Uterus (tissue), 4 donors: ENCODE results near the gene C6orf62. TPM values are rescaled to one million over a fixed set of nuclear protein-coding genes. Genes with fewer than 3 reads are reported as not detected.

Experiments used
- DNase-seq, 2 donors: peaks; one replicate each; pipeline ENCODE4 v3.0.0-alpha.2; 2019 to 2020
- H3K27ac ChIP-seq, 2 donors: fragments of 200-600 bp; sonication (generic); 1 replicate in 1 of 2; 2 replicates in 1 of 2; pipeline ENCODE4 v1.5.1; 2016 to 2018
- H3K27me3 ChIP-seq, 2 donors: fragments of 200-600 bp; sonication (generic); one replicate each; pipeline ENCODE4 v1.5.1; 2018 to 2019; ENCODE audit warnings: control low read depth in 1 of 2
- H3K36me3 ChIP-seq, 2 donors: fragments of 200-600 bp; sonication (generic); one replicate each; pipeline ENCODE4 v1.5.1; 2019; ENCODE audit warnings: control low read depth in 1 of 2
- H3K4me1 ChIP-seq, 2 donors: fragments of 200-600 bp; sonication (generic); one replicate each; pipeline ENCODE4 v1.5.1; 2018 to 2019; ENCODE audit warnings: control low read depth in 1 of 2
- H3K4me3 ChIP-seq, 2 donors: fragments of 200-600 bp; sonication (generic); 1 replicate in 1 of 2; 2 replicates in 1 of 2; pipeline ENCODE4 v1.5.1; 2018 to 2019; ENCODE audit warnings: mild to moderate bottlenecking in 1 of 2
- H3K9me3 ChIP-seq, 2 donors: fragments of 200-600 bp; sonication (generic); one replicate each; pipeline ENCODE4 v1.5.1; 2019; ENCODE audit warnings: control low read depth in 1 of 2
- CTCF ChIP-seq, 4 experiments: fragments of 200-600 bp in 2 of 4; fragments of 450-650 bp in 2 of 4; sonication (generic) in 2 of 4; IDR thresholded peaks; one replicate each; pipeline ENCODE4 v1.5.1; 2016 to 2019; ENCODE audit warnings: antibody characterized with exemption in 4 of 4, mild to moderate bottlenecking in 2 of 4, moderate library complexity in 1 of 4
- POLR2A ChIP-seq, 2 donors: fragments of 450-650 bp; IDR thresholded peaks; one replicate each; pipeline ENCODE4 v1.6.1; 2016; ENCODE audit warnings: antibody characterized with exemption in 2 of 2, mild to moderate bottlenecking in 1 of 2, moderate library complexity in 1 of 2
- intact Hi-C: fragments of 100-400 bp; cut with DNase I; formaldehyde crosslinking; loops from one replicate; pipeline ENCODE4 v1.15.1; 2023; ENCODE audit warnings: low total_unique reads
- total RNA-seq, 4 donors: library from RNA; depleted of rRNA in 3 of 4; stranded (reverse); fragments of >200 nt in 3 of 4; gene quantifications; one replicate each; pipeline versions ENCODE4 v1.1.0 to v1.2.4, GENCODE V29; 2014 to 2023
- donor health status: DM: yes; HTN: yes; CAD: no.

The C6orf62 gene
- total RNA-seq, 4 donors from 2014 or later = 14.3 to 93.7 (median 59.9) TPM

- Histone ChIP-seq H3K36me3 (no peaks in the 10 kb centered on the region), H3K4me1 (no peaks in the 10 kb centered on the region), H3K27me3 (no peaks in the 10 kb centered on the region), H3K9me3 (no peaks in the 10 kb centered on the region), H3K27ac (no peak overlapping the region), H3K4me3 (no peak overlapping the region)
- intact Hi-C loops = no loop called here
- DNase-seq = no peak
- TF ChIP-seq CTCF (IDR thresholded peaks at IDR 0.05) (no peak), POLR2A (IDR thresholded peaks at IDR 0.05) (no peak)
Observed at GRCh38 chr6:24658573-24659560, 60.1 kb downstream of the C6orf62 start.

GRCh38 chr6:24655215-24655614, 63.7 kb downstream of the C6orf62 start:
- no peaks in the 10 kb centered on the region for H3K9me3 ChIP-seq
- intact Hi-C loops = no loop called here
- no peaks in the 10 kb centered on the region for H3K4me1 ChIP-seq
- no peak overlapping the region for H3K4me3 ChIP-seq
- no peak for DNase-seq
- H3K27me3 ChIP-seq = no peaks in the 10 kb centered on the region
- no peak overlapping the region for H3K27ac ChIP-seq
- H3K36me3 ChIP-seq = no peaks in the 10 kb centered on the region
- TF ChIP-seq POLR2A (IDR thresholded peaks at IDR 0.05) (no peak), CTCF (IDR thresholded peaks at IDR 0.05) (no peak)

Other genes starting within 250 kb of the C6orf62 start
- 1 to 10 TPM in 3 of 4 donors, under 1 TPM in 1; under 0.01 to 6.5 (median 3.7) TPM for gene GPLD1, start 229.6 kb downstream of the C6orf62 start, total RNA-seq
- 10 to 100 TPM in 1 of 4 donors, 1 to 10 TPM in 3; 6.8 to 12.4 (median 9.1) TPM for gene ALDH5A1, start 224.2 kb downstream of the C6orf62 start, total RNA-seq
- gene KIAA0319, start 73.0 kb downstream of the C6orf62 start, total RNA-seq = under 1 TPM in 2 of 4 donors, not detected in 2; 0.24 to 0.35 TPM
- gene TDP2, start 52.3 kb downstream of the C6orf62 start, total RNA-seq = 10 to 100 TPM; 32.4 to 40.2 (median 36.3) TPM
- gene ACOT13, start 52.1 kb downstream of the C6orf62 start, total RNA-seq = 1 to 10 TPM; 3.8 to 10.0 (median 4.2) TPM
- gene GMNN, start 55.8 kb upstream of the C6orf62 start, total RNA-seq = 10 to 100 TPM in 2 of 4 donors, 1 to 10 TPM in 2; 8.7 to 28.2 (median 17.4) TPM
- not detected for gene ARMH2, start 79.8 kb upstream of the C6orf62 start, total RNA-seq
- 100 to 1,000 TPM in 2 of 4 donors, 10 to 100 TPM in 2; 29.0 to 106 (median 80.4) TPM for gene RIPOR2, start 216.8 kb upstream of the C6orf62 start, total RNA-seq